Glomerular endothelial cell (primary cell): ENCODE measurements around the gene LHFPL2. TPM values are rescaled to one million over a fixed set of nuclear protein-coding genes. Genes with fewer than 3 reads are reported as not detected.
A peak's percentile ranks its signal among the peaks of the same experiment; 100 is the strongest.

Experiments used
- DNase-seq: peaks from one replicate; pipeline ENCODE4 v3.0.0-alpha.2; 2011; ENCODE audit warnings: low read depth, low spot score; ENCODE audit errors: extremely low read depth
- total RNA-seq: library from RNA; depleted of rRNA; stranded (reverse); fragments of >200 nt; gene quantifications from 2 replicates; pipeline ENCODE4 v1.2.3, GENCODE V29; 2015

The LHFPL2 gene
- total RNA-seq, 1 donor from 2014 or later, result 65.3 TPM

DNA sequence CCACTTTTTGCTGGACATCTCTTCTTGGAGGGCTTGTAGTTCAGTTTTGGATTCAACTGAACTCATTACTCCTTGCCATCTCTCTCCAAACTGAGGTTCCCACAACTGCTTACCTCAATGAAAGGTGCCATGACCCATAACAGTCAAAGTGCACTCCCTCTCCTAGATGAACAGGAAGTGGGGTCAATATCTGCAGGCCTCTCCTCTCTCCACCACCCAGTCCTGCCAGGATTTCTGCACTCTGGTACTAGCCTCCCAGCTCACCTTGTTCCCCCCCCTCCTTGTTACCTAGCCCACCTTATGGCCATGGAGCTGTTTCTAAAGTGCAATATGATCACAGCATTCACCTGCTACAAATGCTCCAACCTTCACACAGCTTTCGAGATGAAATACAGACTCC, 5.9 kb downstream of the LHFPL2 start:
- DNase-seq, result no peak

DNA sequence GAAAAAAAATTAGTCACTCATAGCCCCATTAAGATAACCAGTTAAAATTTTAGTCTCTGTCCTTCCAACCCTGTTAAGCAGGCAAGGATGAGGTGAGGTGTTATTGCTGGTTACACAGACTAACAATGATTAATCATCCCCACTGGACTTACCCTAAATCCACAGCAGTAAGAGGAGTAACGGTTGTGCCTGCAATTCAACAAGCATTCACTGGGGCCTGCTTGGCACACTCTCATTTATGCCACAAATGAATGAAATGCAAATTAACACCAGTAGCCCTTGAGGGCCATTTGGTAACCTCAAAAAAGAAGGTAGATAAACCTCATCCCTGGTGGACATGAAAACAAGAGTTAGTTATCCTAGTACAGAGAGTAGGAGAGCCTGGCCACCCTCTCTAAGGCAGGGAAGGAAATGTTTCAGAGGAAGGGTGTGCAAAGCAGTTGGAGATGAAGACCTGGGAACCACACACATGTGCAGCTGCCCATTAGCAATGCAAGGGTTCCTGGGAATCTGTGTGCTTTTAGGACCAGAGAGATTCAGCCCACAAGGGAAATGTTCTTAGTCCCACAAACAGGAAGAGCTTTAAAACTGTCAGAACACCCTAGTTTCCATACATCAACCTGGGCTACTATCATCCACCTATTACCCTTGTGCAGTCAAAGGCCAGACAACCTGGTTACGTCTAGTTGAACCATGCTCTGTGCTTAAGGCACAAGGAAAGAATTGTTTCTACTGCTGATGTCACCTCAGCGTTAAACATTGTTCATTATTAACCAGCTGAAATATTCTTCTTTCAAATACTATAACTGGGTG, 7.7 kb downstream of the LHFPL2 start:
- DNase-seq, result no peak

DNA sequence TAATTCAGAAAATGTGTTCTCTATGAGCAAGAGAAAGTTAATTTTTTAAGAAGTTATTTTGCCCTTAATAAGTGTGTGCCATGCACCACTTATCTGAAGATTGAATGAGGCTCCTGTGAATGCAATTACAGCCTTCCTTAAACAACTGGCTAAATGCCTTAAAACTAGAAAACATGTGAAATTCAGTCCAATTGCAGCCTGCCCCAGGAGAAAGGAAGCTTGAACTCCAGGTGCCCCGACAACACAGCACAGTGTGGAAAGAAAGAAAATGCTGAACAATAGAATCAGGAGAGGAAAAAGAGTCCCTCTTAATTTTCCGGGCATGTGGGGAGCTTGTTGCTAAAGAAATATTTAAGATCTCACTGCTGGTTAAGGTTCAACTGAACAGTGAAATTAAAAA, 8.8 kb downstream of the LHFPL2 start:
- no peak for DNase-seq

DNA sequence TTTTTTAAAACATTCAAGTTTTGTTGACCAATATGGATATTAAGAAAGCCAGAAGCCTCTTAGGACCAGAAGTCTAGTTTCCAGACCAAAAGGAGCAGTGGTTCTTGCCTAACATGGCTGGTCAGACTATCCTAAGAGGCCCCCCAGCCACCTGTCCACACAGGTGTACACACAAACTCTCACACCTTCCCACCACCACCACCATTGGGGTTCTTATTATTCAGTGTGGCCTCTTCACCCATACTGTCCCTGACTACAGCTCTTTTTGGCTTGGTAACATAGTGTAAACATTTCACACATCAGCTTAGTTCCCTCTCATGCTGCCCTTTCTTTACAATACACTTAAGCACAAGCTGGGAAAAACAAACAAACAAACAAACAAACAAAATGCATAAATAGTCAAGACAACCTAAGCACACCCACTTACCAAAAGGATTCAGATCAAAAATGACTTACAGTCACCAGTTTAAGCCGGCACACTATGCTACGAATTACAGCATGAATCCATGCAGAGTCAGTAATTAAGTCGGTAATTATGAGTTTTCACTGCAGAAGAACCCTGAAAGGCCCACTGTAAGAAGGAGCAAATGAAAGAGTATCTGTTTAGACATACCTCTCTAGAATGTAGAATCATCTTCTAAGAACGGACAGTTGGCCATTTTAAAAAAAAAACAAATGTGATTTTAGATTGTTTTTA, 9.5 kb downstream of the LHFPL2 start:
- no peak for DNase-seq

DNA sequence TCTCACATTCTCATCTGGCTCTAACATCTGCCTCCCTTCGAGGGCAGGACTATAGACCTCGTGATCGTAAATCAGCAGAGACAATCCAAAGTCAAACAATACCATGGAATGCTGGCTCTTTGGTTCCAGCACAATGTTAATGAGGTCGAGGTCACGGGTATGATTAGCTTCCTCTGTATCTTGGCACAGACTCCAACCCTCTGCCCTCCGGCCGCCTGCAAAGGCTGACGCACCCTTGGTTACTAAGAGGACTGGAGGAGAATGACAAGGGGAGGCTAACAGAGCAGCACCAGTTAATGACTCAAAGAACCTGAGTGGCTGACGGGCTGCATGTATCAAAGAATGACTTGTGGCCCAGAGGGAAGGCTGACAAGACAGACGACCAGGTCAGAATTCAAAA, 10.1 kb downstream of the LHFPL2 start:
- DNase-seq, result peak; percentile 94

GRCh38 chr5:78637468-78637867, 11.1 kb downstream of the LHFPL2 start:
- no peak for DNase-seq

GRCh38 chr5:78636682-78637081, 11.9 kb downstream of the LHFPL2 start:
- DNase-seq, result no peak

- DNase-seq, result no peak
Observed at GRCh38 chr5:78634634-78635033, 13.9 kb downstream of the LHFPL2 start.

DNA sequence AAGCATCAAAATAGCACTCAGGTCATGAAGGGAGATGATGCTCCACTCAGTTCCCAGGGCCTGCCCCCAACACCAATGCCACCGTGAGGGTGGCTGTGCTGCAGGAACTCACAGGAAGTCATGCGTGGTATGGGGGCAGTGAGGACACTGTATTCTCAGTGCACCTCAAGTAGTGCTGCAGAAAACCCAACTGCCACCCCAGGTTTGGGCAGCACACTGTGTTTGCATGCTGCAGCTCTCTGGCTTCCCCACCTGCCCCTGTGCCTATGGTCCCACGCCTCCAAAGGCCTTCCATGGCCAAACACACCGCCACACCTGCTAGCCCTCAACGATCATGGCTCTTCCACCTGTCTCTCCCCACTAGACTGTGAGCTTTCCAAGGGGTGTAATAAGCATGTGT, 14.3 kb downstream of the LHFPL2 start:
- DNase-seq, result no peak

- no peak for DNase-seq
Observed at GRCh38 chr5:78633700-78634099, 14.9 kb downstream of the LHFPL2 start.

DNA sequence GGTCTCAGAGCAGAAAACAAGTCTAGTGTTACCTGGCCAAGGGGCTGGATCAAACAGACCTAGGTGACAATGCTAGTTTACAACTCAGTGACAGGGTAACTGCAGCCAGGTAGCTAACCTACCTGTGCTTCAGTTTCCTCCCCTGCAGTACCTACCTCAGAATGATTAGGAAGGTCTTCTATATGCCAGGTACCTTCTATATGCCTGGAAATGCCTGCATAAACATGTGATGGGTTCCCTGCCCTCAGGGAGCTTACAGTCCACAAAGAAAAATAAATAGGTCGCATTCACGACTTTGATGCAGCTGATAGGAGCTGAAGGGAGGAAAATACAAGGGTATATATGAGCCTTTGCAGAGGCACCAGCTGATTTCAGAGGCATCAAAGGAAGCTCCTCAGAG, 16.1 kb downstream of the LHFPL2 start:
- no peak for DNase-seq

DNA sequence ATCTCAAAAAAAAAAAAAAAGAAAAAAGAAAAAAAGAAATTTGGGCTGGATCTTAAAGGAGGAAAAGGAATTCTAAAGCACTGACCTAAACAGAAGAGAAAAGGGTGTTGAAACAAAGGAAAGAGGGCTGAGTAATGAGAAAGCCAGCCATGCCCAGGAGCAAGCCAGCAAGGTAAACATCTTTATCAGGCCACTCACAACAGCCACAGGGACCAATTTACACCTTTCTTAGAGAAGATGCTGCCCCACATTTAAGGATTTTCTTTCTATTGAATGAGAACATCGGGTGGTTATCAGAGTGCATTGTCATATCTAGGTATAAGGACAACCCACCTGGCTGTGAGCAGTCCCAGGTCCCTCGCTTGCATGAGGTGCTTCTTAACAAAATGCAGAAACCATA, 16.6 kb downstream of the LHFPL2 start:
- DNase-seq, result no peak

DNA sequence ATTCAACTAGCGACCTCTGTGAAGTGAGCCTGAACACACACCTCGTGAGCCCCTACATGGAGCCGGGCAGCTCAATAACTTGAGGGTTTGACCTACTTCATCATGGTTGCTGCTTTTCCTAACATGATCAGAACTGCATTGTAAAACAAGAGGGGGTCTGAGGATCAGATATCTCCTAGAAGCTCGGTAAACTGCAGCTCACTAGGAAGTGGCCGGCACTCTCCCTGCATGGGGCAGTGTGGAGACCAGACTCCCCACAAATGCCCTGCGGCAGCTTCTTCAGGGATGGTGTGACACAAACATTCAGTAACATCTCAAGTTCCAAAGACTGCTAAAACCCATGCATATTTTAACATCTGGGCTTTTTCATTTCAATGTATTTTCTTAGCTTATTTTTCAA, 18.5 kb downstream of the LHFPL2 start:
- no peak for DNase-seq

DNA sequence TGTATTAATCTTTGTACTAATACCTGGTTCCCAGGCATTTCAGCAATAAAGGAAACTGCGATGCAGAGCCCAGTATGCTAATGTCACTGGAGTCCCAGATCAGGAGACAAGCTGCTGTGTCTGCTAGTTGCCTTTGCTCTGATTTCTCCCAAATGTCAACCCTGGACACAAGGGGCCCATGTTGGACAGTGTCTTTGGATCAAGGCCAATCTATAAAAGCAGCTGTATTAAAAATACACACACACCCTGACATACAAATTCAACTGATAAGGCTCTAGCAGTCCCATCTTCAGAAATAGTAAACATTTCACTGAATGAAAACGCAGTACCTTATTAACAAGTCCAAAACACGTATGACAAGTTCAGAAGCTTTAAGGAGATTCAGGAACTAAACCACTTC, 18.9 kb downstream of the LHFPL2 start:
- no peak for DNase-seq

DNA sequence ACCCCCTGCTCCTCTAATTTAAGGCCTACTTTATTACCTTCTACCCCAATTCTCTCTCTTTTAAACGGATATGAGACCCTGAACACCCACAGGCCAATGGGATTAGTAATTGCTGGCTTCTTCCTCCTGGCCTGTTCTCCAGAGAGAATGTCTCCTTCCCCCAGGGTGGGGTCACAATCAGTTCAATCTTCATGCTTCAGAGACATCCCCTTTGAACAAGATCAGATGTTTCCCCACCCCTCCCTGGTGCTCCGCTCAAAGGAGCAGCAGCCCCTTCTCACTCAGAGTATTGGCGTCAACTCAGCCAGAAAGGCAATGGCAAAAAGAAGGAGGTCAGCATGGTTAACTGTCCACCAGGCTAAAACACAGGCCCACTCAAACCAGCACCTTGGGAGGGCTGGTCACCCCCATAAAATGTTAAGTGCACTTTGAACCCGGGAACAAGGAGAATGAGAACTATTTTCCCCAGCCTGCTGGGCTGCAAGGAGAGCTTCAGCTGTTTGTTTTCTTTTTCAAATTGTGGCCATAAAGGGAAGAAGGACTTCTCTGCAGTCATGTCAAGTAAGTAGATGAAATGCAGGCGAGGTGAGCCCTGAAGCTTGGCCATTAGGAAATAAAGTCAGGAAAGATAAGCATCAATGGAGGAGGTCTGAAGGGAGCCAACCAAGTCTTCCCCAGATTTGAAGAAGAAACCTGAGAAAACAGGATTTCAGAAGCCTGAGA, 20.1 kb downstream of the LHFPL2 start:
- DNase-seq, result no peak

DNA sequence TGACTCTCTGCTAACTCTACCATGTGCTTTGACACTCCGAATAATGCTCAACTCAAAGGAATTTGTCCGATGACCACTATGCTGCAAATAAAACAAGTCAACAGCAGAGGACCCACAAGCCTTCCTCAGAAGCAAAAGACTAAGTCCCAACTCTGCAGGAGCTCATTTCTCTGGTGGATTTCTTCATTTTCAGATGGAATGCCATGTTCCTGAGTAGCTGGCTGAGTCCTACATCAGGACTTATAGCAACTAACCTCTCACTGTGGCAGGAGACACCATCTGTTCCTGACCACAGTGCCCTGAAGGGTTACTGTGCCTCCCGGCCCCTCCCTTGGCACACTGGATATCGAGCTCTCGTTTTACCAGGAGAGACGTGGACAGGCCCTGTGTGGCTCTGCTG, 20.8 kb downstream of the LHFPL2 start:
- DNase-seq, result no peak

DNA sequence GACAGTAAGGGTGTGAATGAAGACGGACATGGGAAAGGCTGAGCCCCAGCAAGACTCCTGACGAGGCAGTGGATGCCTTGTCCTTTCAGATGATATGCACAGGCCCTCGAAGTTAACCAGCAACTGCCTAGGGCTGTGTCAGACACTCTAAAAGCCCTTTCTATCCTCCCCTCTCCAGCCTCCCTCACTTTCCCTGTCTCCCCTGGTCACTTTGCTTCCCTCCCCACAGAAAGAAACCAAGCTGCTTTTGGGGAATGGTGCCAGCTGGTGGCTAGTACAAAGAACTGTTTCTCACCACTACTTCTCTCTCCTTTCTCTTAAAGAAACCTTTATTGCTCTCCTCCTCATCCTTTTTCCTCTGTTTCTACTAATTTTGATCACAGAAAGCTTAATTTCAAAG, 21.4 kb downstream of the LHFPL2 start:
- DNase-seq, result no peak

- DNase-seq, result no peak
Observed at GRCh38 chr5:78626009-78626571, 22.5 kb downstream of the LHFPL2 start.

GRCh38 chr5:78624992-78625391, 23.6 kb downstream of the LHFPL2 start:
- no peak for DNase-seq

- DNase-seq, result no peak
Observed at GRCh38 chr5:78624011-78624541, 24.5 kb downstream of the LHFPL2 start.

GRCh38 chr5:78622302-78622971, 26.1 kb downstream of the LHFPL2 start:
- no peak for DNase-seq
